ENCODE data around the gene CPSF3. TPM values are rescaled to one million over a fixed set of nuclear protein-coding genes. Genes with fewer than 3 reads are reported as not detected.

The CPSF3 gene
- total and polyA plus RNA-seq, 2 of the 13 experiments (the other 11 are each of a cell fraction or from before 2014, with no cell fraction given): 19.8 to 93.0 TPM

DNA sequence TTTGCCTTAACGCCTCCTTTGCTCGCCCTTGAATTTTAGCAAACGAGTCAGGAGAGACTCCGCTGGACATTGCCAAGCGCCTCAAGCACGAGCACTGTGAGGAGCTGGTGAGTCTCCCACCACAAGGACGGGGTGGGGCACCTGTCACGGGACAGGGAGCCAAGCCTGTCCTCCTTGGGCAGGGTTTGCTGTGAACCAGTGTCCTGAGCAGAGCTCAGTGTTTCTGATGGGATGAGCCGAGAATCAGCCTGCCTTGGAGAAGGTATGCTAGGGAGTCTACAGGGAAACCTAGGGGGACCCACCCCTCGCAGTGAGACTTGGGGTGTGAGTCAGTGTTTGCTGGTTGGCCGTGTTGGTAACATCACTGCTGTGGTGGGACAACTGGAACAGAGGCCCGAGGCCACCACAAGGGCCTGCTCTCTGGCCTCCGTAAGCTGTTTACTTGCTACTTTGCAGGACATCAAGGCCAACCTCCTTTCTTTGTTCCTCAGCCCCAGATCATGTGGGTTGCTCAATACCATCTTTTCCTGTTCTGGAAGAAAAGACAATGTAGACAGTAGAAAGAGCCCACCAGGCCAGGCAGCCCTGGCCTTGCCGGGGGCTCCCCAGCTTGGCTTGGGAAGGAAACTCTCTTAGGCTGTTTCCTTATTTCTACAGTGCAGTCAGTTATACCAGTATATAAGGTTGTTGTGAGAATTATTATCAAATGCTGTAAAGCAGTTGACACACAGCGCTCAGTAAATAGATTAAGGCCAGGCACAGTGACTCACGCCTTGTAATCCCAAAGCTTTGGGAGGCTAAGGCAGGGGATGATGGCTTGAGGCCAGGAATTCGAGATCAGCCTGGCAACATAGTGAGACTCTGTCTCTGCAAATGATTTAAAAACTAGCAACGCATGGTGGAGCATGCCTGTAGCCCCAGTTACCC, 42.5 kb upstream of the CPSF3 start (continued):
- TF ChIP-seq ZNF441 (CRISPR knock-in tag; IDR thresholded peaks at IDR 0.05; ENCODE audit: borderline replicate concordance) (0 out of 2 replicates have a peak, but pooled peaks have one; percentile 52), ZNF326 (CRISPR knock-in tag; IDR thresholded peaks at IDR 0.05; ENCODE audit: borderline replicate concordance) (no peak), ZNF629 (CRISPR knock-in tag; conservative IDR thresholded peaks at IDR 0.05) (no peak), CAMTA2 (CRISPR knock-in tag; IDR thresholded peaks at IDR 0.05; ENCODE audit: borderline replicate concordance) (no peak), ZFP37 (CRISPR knock-in tag; IDR thresholded peaks at IDR 0.05; ENCODE audit: borderline replicate concordance) (0 out of 2 replicates have a peak, but pooled peaks have one; percentile 34), TBP (CRISPR knock-in tag; IDR thresholded peaks at IDR 0.05) (no peak), ZNF264 (CRISPR knock-in tag; IDR thresholded peaks at IDR 0.05) (0 out of 2 replicates have a peak, but pooled peaks have one; percentile 37), HNRNPH1 (optimal IDR thresholded peaks at IDR 0.05; ENCODE audit: low read depth, low read length) (no peak), TRIM24 (CRISPR knock-in tag; IDR thresholded peaks at IDR 0.05) (no peak), ATM (IDR thresholded peaks at IDR 0.05; ENCODE audit: borderline replicate concordance) (no peak), ZBTB42 (CRISPR knock-in tag; IDR thresholded peaks at IDR 0.05) (no peak; the same call in 1 of the 2 replicates), ZNF607 (CRISPR knock-in tag; IDR thresholded peaks at IDR 0.05; ENCODE audit: borderline replicate concordance) (peak; percentile 27; the same call in 1 of the 2 replicates), MTF2 (CRISPR knock-in tag; IDR thresholded peaks at IDR 0.05; ENCODE audit: borderline replicate concordance) (no peak), KLF6 (CRISPR knock-in tag; IDR thresholded peaks at IDR 0.05) (no peak), FOXK1 (CRISPR knock-in tag; IDR thresholded peaks at IDR 0.05; ENCODE audit: borderline replicate concordance, low read depth) (peak; percentile 66; the same call in 1 of the 2 replicates), MTA1 (CRISPR knock-in tag; IDR thresholded peaks at IDR 0.05; ENCODE audit: borderline replicate concordance) (peak; percentile 33; the same call in 1 of the 2 replicates), RNF219 (CRISPR knock-in tag; IDR thresholded peaks at IDR 0.05) (no peak), TOPORS (CRISPR knock-in tag; IDR thresholded peaks at IDR 0.05) (no peak), PHF5A (CRISPR knock-in tag; IDR thresholded peaks at IDR 0.05; ENCODE audit: low read depth, unreplicated experiment) (no peak), RFX1 (IDR thresholded peaks at IDR 0.05) (no peak), NCOA2 (CRISPR knock-in tag; IDR thresholded peaks at IDR 0.05) (no peak), JARID2 (CRISPR knock-in tag; IDR thresholded peaks at IDR 0.05; ENCODE audit: insufficient replicate concordance) (no peak), ERF (CRISPR knock-in tag; IDR thresholded peaks at IDR 0.05) (peak; percentile 66; the same call in 1 of the 2 replicates), SOX5 (CRISPR knock-in tag; IDR thresholded peaks at IDR 0.05; ENCODE audit: borderline replicate concordance) (peak; percentile 94)
- TF ChIP-seq, protein P1, sequence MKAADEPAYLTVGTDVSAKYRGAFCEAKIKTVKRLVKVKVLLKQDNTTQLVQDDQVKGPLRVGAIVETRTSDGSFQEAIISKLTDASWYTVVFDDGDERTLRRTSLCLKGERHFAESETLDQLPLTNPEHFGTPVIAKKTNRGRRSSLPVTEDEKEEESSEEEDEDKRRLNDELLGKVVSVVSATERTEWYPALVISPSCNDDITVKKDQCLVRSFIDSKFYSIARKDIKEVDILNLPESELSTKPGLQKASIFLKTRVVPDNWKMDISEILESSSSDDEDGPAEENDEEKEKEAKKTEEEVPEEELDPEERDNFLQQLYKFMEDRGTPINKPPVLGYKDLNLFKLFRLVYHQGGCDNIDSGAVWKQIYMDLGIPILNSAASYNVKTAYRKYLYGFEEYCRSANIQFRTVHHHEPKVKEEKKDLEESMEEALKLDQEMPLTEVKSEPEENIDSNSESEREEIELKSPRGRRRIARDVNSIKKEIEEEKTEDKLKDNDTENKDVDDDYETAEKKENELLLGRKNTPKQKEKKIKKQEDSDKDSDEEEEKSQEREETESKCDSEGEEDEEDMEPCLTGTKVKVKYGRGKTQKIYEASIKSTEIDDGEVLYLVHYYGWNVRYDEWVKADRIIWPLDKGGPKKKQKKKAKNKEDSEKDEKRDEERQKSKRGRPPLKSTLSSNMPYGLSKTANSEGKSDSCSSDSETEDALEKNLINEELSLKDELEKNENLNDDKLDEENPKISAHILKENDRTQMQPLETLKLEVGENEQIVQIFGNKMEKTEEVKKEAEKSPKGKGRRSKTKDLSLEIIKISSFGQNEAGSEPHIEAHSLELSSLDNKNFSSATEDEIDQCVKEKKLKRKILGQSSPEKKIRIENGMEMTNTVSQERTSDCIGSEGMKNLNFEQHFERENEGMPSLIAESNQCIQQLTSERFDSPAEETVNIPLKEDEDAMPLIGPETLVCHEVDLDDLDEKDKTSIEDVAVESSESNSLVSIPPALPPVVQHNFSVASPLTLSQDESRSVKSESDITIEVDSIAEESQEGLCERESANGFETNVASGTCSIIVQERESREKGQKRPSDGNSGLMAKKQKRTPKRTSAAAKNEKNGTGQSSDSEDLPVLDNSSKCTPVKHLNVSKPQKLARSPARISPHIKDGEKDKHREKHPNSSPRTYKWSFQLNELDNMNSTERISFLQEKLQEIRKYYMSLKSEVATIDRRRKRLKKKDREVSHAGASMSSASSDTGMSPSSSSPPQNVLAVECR (CRISPR knock-in tag; IDR thresholded peaks at IDR 0.05; ENCODE audit: borderline replicate concordance): peak; percentile 54; the same call in 1 of the 2 replicates
